Right lobe of liver (tissue), 6 donors: ENCODE results near the gene TMEM179. TPM values are rescaled to one million over a fixed set of nuclear protein-coding genes. Genes with fewer than 3 reads are reported as not detected.

Experiments
- ATAC-seq, 4 donors: fragments of 200-7000 bp; cut with Tn5 transposase; one replicate each; pipeline ENCODE4 v1.9.1; 2020; ENCODE audit warnings: mild to moderate bottlenecking in 4 of 4, moderate library complexity in 4 of 4
- DNase-seq, 3 donors: peaks; one replicate each; pipeline ENCODE4 v3.0.0-alpha.2; 2020
- H3K27ac ChIP-seq, 3 donors: fragments of 200-600 bp; one replicate each; pipeline ENCODE4 v1.8.0; 2022
- H3K27me3 ChIP-seq, 2 donors: fragments of 200-600 bp; one replicate each; pipeline ENCODE4 v1.8.0; 2022
- H3K36me3 ChIP-seq, 4 donors: fragments of 200-600 bp; sonication (generic) in 1 of 4; one replicate each; pipeline versions ENCODE4 v1.5.1 to v1.8.0; 2017 to 2022; ENCODE audit warnings: control low read depth in 1 of 4
- H3K4me1 ChIP-seq, 4 donors: fragments of 200-600 bp; sonication (generic) in 1 of 4; one replicate each; pipeline versions ENCODE4 v1.5.1 to v1.8.0; 2017 to 2022; ENCODE audit warnings: control low read depth in 1 of 4
- H3K4me3 ChIP-seq, 3 donors: fragments of 200-600 bp; one replicate each; pipeline ENCODE4 v1.8.0; 2022
- H3K9me3 ChIP-seq, 4 donors: fragments of 200-600 bp; sonication (generic) in 1 of 4; one replicate each; pipeline versions ENCODE4 v1.5.1 to v1.8.0; 2017 to 2022; ENCODE audit warnings: control low read depth in 1 of 4
- CTCF ChIP-seq, 4 donors: fragments of 200-600 bp in 3 of 4; fragments of 450-650 bp in 1 of 4; IDR thresholded peaks; one replicate each; pipeline versions ENCODE4 v1.5.1 to v1.8.0; 2016 to 2022; ENCODE audit warnings: antibody characterized with exemption in 4 of 4, mild to moderate bottlenecking in 2 of 4
- POLR2A ChIP-seq: fragments of 450-650 bp; IDR thresholded peaks from one replicate; pipeline ENCODE4 v1.6.1; 2017; ENCODE audit warnings: antibody characterized with exemption, mild to moderate bottlenecking
- WGBS: methylation state at CpG from one replicate; pipeline ENCODE4 v1.1.6; 2018; ENCODE audit warnings: low coverage, low lambda C conversion rate; ENCODE audit not compliant: insufficient coverage; ENCODE audit errors: missing lambda C conversion rate; 5-methylcytosine and 5-hydroxymethylcytosine counted together
- intact Hi-C, 2 donors: fragments of 100-400 bp; cut with DNase I; formaldehyde crosslinking; loops; one replicate each; pipeline versions ENCODE4 v1.11.2 to v1.14.1; 2022
- total RNA-seq, 6 experiments: library from RNA; depleted of rRNA in 2 of 6; stranded (reverse); fragments of >200 nt in 2 of 6; fragmentation: NEBNext Ultra II Directional in 3 of 6; extraction: Animal tissue kit (Norgen Biotek cat#: 25700) in 3 of 6; gene quantifications; one replicate each; pipeline versions ENCODE4 v1.1.0 to v1.2.4, GENCODE V29; 2016 to 2023
- donor health status: DM: no; HTN: yes; CAD: no.
- donor health status: DM: no; HTN: no; CAD: no.
- donor health status: DM: no; HTN: no; CAD: no.
- donor health status: DM: no; HTN: yes; CAD: no.
- donor health status: DM: no; HTN: yes; CAD: no.

TMEM179 gene
- total RNA-seq, 6 experiments from 2014 or later: 0.17 to 0.18 TPM; not detected in 4

GRCh38 chr14:104569435-104569834 is 35.1 kb downstream of the TMEM179 start:
- H3K4me3 ChIP-seq: no peak overlapping the region
- H3K36me3 ChIP-seq: no peaks in the 10 kb centered on the region
- intact Hi-C loops: loop anchor here in 1 of 2 donors (5.0 to 10.0 kb wide), 2 partner anchors 427 to 505 kb away; no protein-coding TSS in a partner anchor
- ATAC-seq: no peak
- 47% methylated on average over 5 of the region's 10 CpGs for WGBS
- DNase-seq: no peak
- no peaks in the 10 kb centered on the region for H3K9me3 ChIP-seq
- H3K27me3 ChIP-seq: no peaks in the 10 kb centered on the region
- no peak for TF ChIP-seq POLR2A
- TF ChIP-seq CTCF (IDR thresholded peaks at IDR 0.05): no peak
- no peaks in the 10 kb centered on the region for H3K4me1 ChIP-seq
- H3K27ac ChIP-seq: no peak overlapping the region

GRCh38 chr14:104568620-104569019 is 36.0 kb downstream of the TMEM179 start:
- H3K27me3 ChIP-seq: no peaks in the 10 kb centered on the region
- no peaks in the 10 kb centered on the region for H3K36me3 ChIP-seq
- TF ChIP-seq POLR2A (no peak), CTCF (IDR thresholded peaks at IDR 0.05) (no peak)
- WGBS: 40% methylated on average over 1 of the region's 11 CpGs
- ATAC-seq (no peak), DNase-seq (no peak)
- intact Hi-C loops: loop anchor here in 1 of 2 donors (5.0 to 10.0 kb wide), 2 partner anchors 426 to 504 kb away; no protein-coding TSS in a partner anchor
- H3K27ac ChIP-seq: no peak overlapping the region
- no peaks in the 10 kb centered on the region for H3K9me3 ChIP-seq
- no peak overlapping the region for H3K4me3 ChIP-seq
- no peaks in the 10 kb centered on the region for H3K4me1 ChIP-seq

GRCh38 chr14:104567957-104568225 is 36.7 kb downstream of the TMEM179 start:
- Histone ChIP-seq H3K27me3 (no peaks in the 10 kb centered on the region), H3K36me3 (no peaks in the 10 kb centered on the region), H3K9me3 (no peaks in the 10 kb centered on the region), H3K4me3 (no peak overlapping the region), H3K27ac (no peak overlapping the region), H3K4me1 (no peaks in the 10 kb centered on the region)
- intact Hi-C loops: loop anchor here in 1 of 2 donors (5.0 to 10.0 kb wide), 2 partner anchors 426 to 503 kb away; no protein-coding TSS in a partner anchor
- no peak for TF ChIP-seq CTCF (IDR thresholded peaks at IDR 0.05)
- TF ChIP-seq POLR2A: no peak
- WGBS: no CpG with 5 or more reads among the region's 9 CpGs
- no peak for ATAC-seq
- DNase-seq: no peak

GRCh38 chr14:104567141-104567956 is 37.2 kb downstream of the TMEM179 start:
- Histone ChIP-seq H3K4me1 (no peaks in the 10 kb centered on the region), H3K27me3 (no peaks in the 10 kb centered on the region), H3K27ac (no peak overlapping the region), H3K4me3 (no peak overlapping the region), H3K9me3 (no peaks in the 10 kb centered on the region), H3K36me3 (no peaks in the 10 kb centered on the region)
- no peak for DNase-seq
- TF ChIP-seq CTCF (IDR thresholded peaks at IDR 0.05) (no peak), POLR2A (no peak)
- intact Hi-C loops: loop anchor here in 1 of 2 donors (5.0 to 10.0 kb wide), 2 partner anchors 425 to 503 kb away; no protein-coding TSS in a partner anchor
- 49% methylated on average over 19 of the region's 27 CpGs for WGBS
- ATAC-seq: no peak
